ENCODE measurements around the gene CNGA1.
"Not testable (repeated sequence)": the region's sequence is repeated elsewhere in the genome, so short reads cannot be mapped to it uniquely, and the experiment has no call there.

Gene CNGA1

GRCh38 chr4:47974566-47974965 lies 41.9 kb downstream of the CNGA1 start:
- DNase-seq (ENCODE audit: extremely low read depth in 1 of 2, low read depth in 1 of 2) = no peak

DNA sequence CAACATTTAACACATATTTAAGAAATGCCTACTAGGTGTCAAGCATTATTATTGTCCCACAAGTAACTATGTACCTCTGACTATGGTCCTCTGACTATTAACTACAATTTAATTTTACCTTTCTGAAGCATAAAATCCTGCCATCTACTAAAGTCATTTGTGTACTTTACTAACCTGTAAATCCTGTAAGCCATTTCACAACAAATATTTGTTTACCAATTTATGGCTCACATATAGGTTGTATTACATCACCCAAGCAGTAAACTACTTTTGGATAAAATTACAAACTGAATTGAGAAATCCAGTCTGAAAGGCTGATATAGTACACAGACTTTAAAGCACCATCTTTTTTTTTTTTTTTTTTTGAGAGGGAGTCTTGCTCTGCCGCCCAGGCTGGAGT lies 43.8 kb downstream of the CNGA1 start:
- no peak for DNase-seq (ENCODE audit: extremely low read depth in 1 of 2, low read depth in 1 of 2)

DNA sequence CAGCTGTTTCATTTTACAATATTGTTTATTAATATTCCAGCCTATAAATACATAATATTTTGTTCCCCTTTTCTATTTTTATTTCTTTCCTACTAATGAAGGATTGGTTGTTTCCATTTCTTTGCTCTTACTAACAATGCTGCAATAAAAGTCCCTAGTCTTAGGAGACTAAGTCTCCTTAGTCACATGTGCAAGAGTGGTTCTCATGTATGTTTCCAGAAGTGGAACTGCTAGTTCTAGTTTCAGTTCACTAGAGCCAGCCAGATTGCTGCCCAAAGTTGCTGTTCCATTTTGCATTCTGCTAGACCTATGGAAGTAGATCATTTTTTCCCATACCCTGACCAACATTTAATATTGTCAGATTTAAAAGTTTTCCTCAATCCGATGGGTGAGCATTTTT lies 44.3 kb downstream of the CNGA1 start:
- no peak for DNase-seq (ENCODE audit: extremely low read depth in 1 of 2, low read depth in 1 of 2)

DNA sequence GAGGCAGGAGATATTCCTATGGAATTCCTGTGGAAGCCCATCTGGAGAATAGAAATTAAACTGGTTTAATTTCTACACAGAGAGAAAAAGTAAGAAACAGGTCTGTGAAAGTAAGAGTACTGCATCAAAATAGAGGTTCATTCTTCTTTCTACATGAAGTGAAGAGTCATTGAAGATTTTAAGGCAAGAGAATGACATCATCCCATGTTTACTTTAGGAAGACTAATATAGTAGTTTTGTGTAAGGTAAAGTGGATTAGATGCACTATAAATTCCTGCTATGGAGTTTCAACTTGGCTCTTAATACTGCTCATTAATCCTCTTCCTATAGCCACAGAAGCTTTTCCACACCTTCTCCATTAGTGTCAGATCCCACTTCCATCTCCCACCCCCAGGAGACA lies 47.6 kb downstream of the CNGA1 start:
- no peak for DNase-seq (ENCODE audit: extremely low read depth in 1 of 2, low read depth in 1 of 2)

GRCh38 chr4:47954677-47955076 lies 61.8 kb downstream of the CNGA1 start:
- DNase-seq (ENCODE audit: extremely low read depth in 1 of 2, low read depth in 1 of 2) = no peak

- DNase-seq (ENCODE audit: extremely low read depth in 1 of 2, low read depth in 1 of 2) = no peak
Measured at GRCh38 chr4:47954245-47954644, 62.2 kb downstream of the CNGA1 start.

GRCh38 chr4:47945930-47946726 lies 70.4 kb downstream of the CNGA1 start:
- no peak for DNase-seq (ENCODE audit: extremely low read depth in 1 of 2, low read depth in 1 of 2)

DNA sequence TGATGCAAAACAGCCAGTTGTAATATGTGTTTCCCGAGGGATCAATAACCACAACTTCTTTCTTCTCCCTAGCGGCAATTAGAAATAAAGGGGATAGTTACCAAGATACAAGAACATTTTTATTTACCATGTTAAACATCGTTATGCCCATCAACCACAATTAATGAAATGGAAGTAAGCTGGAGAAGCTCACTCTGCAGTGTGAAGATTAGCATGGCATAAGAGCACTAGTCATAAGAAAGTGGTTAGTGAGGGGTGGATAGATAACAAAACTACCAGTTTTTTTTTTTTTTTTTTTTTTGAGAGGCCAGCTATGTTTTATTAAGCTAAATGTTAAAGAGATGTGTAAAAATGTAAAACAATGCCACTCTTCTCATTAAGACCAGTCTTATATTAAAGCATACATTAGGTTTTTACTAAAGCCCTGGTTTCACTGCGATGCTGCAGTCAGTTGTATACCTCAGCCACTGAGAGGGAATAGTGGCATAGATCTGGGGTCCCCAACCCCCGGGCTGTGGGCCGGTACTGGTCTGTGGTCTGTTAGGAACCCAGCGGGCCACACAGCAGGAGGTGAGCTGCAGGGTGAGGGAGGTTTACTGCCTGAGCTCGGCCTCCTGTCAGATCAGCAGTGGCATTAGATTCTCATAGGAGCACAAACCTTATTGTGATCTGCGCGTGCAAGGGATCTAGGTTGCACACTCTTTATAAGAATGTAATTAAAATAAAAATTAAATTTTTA lies 74.2 kb downstream of the CNGA1 start:
- DNase-seq (ENCODE audit: extremely low read depth in 1 of 2, low read depth in 1 of 2) = no peak

DNA sequence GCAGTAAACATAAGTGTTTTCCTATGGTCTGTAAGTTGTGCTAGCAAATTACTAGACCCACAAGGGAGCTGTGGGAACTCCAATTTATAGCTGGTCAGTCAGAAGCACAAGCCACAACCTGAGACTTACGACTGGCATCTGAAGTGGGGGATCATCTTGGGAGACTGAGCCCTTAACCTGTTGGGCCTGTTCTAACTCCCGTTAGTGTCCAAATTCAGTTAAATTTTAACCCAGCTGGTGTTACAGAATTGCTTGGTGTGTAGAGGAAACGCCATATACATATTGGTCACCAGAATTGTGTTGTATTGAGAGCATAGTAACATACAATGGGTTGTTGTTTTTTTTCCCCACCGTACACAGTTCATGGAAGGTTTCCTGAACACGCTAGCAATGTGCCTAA lies 77.0 kb downstream of the CNGA1 start:
- DNase-seq (ENCODE audit: extremely low read depth in 1 of 2, low read depth in 1 of 2) = no peak

GRCh38 chr4:47936336-47936735 lies 80.1 kb downstream of the CNGA1 start:
- no peak for DNase-seq (ENCODE audit: extremely low read depth in 1 of 2, low read depth in 1 of 2)

DNA sequence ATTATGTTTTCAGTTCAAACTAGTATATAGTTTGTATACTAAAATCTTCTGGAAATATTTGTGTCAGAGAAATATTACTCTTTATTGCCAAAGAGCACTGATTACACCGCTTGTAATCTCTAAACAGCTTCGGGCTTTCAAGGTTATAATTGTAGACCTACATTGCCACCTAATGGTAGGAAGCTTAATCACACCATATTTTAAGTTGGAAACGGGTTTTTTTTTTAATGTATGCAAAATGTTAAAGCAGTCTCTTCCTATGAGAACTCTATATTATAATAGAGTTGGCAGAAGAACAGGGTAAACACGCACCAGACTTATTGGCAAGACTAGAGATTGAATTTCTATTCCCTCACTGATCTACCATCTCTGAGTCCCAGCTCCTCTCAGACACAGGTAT lies 82.6 kb downstream of the CNGA1 start:
- no peak for DNase-seq (ENCODE audit: extremely low read depth in 1 of 2, low read depth in 1 of 2)

DNA sequence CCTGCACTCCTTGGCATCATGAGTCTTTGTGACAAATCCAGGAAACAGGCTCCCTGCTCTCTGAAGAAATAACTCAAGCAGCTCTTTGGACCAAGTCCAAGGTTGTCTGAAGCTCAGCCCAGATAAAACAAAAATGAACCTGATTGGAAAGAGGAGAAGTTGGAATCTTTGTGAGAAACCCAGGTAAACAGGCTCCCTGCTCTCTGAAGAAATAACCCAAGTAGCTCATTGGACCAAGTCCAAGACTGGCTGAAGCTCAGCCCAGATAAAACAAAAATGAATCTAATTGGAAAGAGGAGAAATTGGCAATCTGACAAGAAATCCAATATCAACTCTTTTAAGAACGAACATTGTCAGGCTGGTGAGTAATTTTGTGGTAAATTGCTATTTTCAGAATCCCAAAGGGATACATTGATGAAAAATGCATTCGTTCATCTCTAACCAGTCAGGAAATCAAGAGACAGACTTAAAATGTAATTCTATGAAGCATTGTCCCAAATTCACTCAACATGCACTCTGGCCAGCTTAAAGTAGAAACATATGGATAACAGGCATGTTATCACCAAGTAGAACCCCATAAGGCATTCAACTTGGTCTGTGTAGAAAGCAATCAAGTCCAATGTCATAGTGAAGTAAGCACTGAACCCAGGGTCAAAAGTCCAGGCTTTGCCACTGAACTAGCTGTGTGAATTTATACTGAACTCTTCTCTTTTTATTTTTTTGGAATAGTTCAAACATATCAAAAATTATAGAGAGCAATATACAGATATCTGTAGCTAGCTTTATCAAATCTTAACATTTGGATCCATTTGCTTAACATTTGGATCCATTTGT lies 85.3 kb downstream of the CNGA1 start:
- no peak for DNase-seq (ENCODE audit: extremely low read depth in 1 of 2, low read depth in 1 of 2)

DNA sequence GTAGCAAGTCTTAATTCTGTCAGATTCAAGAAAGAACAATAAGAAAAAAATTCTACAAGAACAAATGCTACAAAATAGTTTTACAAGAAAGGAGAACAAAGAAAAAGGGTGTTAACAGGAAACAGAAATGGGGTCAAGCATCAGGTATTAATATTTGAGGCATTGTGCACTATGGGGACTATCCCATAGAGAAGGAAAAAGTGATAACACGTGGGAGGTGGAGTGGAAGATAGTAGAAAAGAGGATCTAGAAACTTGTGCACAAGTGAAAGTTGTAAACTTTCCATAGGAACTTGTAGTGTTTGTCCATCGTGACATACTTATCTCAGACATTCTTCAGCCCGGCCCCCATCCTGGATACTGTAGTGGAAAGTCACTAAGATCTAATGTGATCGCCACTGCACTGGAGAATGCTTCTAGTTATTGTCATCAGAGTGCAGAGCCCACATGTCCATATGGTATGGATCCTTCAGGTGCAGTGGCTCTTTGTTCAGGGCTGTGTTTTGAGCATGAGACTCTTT lies 86.7 kb downstream of the CNGA1 start:
- no peak for DNase-seq (ENCODE audit: extremely low read depth in 1 of 2, low read depth in 1 of 2)

DNA sequence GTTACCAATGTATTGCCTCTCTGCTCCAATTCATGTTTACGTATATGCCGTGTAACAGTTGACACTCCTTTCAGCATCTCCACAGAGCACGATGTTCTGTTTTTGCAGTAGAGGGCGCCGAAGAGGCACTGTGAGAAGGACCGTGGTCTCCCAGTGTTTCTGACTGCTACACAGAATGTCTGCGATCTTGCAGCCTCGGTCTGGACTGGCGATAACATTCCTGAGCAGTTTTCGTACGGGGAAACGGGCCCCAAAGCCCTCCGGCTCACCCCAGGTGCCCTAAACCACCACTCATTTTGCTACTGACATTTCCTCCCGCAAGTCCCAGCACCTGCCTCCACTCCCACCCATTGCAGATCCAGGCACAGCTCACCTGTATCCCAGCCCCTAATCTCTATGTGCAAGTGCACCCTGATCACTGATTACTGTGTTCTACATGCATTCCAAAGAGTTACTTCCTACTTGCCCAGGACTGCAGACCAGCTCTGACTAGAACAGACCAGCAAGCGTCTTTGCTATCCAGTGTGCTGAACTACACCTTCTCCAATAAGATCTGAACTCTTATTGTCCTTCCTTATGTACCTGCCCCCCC lies 89.7 kb downstream of the CNGA1 start:
- peak in 1 of 2 donors; percentile 20 for DNase-seq (ENCODE audit: extremely low read depth in 1 of 2, low read depth in 1 of 2)

GRCh38 chr4:47923261-47923608 lies 93.2 kb downstream of the CNGA1 start:
- not testable (repeated sequence) for DNase-seq (ENCODE audit: extremely low read depth in 1 of 2, low read depth in 1 of 2)

DNA sequence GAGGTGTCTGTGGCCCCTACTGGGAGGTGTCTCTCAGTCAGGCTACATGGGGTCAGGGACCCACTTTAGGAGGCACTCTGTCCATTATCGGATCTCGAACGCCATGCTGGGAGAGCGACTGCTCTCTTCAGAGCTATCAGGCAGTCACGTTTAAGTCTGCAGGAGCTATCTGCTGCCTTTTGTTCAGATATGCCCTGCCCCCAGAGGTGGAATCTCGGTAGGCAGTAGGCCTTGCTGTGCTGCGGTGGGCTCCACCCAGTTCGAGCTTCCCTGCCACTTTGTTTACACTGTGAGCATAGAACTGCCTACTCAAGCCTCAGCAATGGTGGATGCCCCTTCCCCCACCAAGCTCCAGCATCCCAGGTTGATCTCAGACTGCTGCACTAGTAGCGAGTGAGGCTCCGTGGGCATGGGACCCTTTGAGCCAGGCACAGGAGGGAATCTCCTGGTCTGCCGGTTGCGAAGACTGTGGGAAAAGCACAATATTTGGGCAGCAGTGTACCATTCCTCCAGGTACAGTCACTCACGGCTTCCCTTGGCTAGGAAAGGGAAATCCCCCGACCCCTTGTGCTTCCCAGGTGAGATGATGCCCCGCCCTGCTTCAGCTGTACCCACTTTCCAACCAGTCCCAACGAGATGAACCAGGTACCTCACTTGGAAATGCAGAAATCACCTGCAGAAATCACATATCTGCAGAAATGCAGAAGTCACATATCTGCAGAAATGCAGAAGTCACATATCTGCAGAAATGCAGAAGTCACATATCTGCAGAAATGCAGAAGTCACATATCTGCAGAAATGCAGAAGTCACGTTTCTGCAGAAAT lies 93.8 kb downstream of the CNGA1 start:
- not testable (repeated sequence) for DNase-seq (ENCODE audit: extremely low read depth in 1 of 2, low read depth in 1 of 2)

- DNase-seq (ENCODE audit: extremely low read depth in 1 of 2, low read depth in 1 of 2) = not testable (repeated sequence)
Measured at GRCh38 chr4:47917163-47917562, 99.3 kb downstream of the CNGA1 start.

GRCh38 chr4:47915378-47915777 lies 101.1 kb downstream of the CNGA1 start:
- DNase-seq (ENCODE audit: extremely low read depth in 1 of 2, low read depth in 1 of 2) = no peak

DNA sequence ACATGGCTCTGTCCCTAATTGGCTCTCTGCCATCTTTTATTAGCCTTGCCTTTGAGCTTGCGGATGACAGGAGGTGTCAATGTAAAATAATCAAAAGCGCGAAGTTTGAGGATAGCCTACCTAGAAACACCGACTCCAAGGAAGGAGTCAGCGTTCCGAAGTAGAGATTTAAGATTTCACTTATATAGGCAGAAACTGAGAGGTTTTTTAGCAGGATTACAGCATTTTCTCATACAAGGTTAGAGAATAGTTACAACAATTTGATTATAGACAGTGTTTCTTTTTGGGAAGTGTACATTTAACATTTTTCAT lies 101.6 kb downstream of the CNGA1 start:
- no peak for DNase-seq (ENCODE audit: extremely low read depth in 1 of 2, low read depth in 1 of 2)

GRCh38 chr4:47914220-47914925 lies 102.1 kb downstream of the CNGA1 start, which contains the start of gene NFXL1:
Gene NFXL1, minus strand, starts transcription at chr4:47914583. Its CDS starts 380 bp downstream, at chr4:47914203.
- peak; percentile 93 to 95 for DNase-seq (ENCODE audit: extremely low read depth in 1 of 2, low read depth in 1 of 2)
